Natural killer cell (primary cell): Measurements from ENCODE around the gene FAM151A. TPM values are rescaled to one million over a fixed set of nuclear protein-coding genes. Genes with fewer than 3 reads are reported as not detected.

ENCODE experiments used
- ATAC-seq, 3 donors: fragments of 150-1000 bp in 2 of 3; fragments of 200-7000 bp in 1 of 3; cut with Tn5 transposase; 1 replicate in 1 of 3; 2 replicates in 2 of 3; pipeline ENCODE4 v1.10.0; 2021; ENCODE audit warnings: mild to moderate bottlenecking in 2 of 3, moderate library complexity in 2 of 3
- DNase-seq, 2 donors: peaks; one replicate each; pipeline versions ENCODE4 v3.0.0 to v3.0.0-alpha.2; 2013 to 2021; ENCODE audit warnings: mixed read lengths in 1 of 2
- H3K27ac ChIP-seq: one replicate; pipeline ENCODE4 v1.5.1; 2013; ENCODE audit warnings: mild to moderate bottlenecking, low read length
- H3K27me3 ChIP-seq: one replicate; pipeline ENCODE4 v1.6.1; 2013; ENCODE audit warnings: low read length; ENCODE audit not compliant: control insufficient read depth, insufficient read depth
- H3K36me3 ChIP-seq: one replicate; pipeline ENCODE4 v1.6.1; 2013; ENCODE audit warnings: low read length; ENCODE audit not compliant: control insufficient read depth, insufficient read depth
- H3K4me1 ChIP-seq: one replicate; pipeline ENCODE4 v1.6.1; 2013; ENCODE audit warnings: low read length; ENCODE audit not compliant: control insufficient read depth, insufficient read depth
- H3K4me3 ChIP-seq: one replicate; pipeline ENCODE4 v1.5.1; 2013; ENCODE audit warnings: low read length
- H3K9me3 ChIP-seq: one replicate; pipeline ENCODE4 v1.6.1; 2013; ENCODE audit warnings: low read length; ENCODE audit not compliant: control insufficient read depth, insufficient read depth
- H3K27ac Mint-ChIP-seq, 2 donors: one replicate each; pipeline ENCODE4 v1.8.0; 2022; ENCODE audit warnings: mild to moderate bottlenecking in 2 of 2, mixed read lengths in 2 of 2, moderate library complexity in 1 of 2
- H3K27me3 Mint-ChIP-seq, 2 donors: one replicate each; pipeline ENCODE4 v1.8.0; 2022; ENCODE audit warnings: low read depth in 2 of 2, mixed read lengths in 2 of 2
- H3K36me3 Mint-ChIP-seq: one replicate; pipeline ENCODE4 v1.8.0; 2022; ENCODE audit warnings: mixed read lengths
- H3K4me1 Mint-ChIP-seq, 2 donors: one replicate each; pipeline ENCODE4 v1.8.0; 2022; ENCODE audit warnings: mixed read lengths in 2 of 2
- H3K4me3 Mint-ChIP-seq: one replicate; pipeline ENCODE4 v1.8.0; 2022; ENCODE audit warnings: mild to moderate bottlenecking, moderate library complexity, mixed read lengths
- H3K9me3 Mint-ChIP-seq, 2 donors: one replicate each; pipeline ENCODE4 v1.8.0; 2022; ENCODE audit warnings: mixed read lengths in 2 of 2
- CTCF ChIP-seq: fragments of 200-600 bp; IDR thresholded peaks from one replicate; pipeline ENCODE4 v1.8.0; 2022; ENCODE audit warnings: antibody characterized with exemption
- WGBS: methylation state at CpG from one replicate; pipeline ENCODE4 v1.1.7; 2013; ENCODE audit warnings: missing lambda C conversion rate; ENCODE audit not compliant: insufficient coverage; 5-methylcytosine and 5-hydroxymethylcytosine counted together
- intact Hi-C: fragments of 100-400 bp; cut with micrococcal nuclease; formaldehyde crosslinking; loops from one replicate; pipeline ENCODE4 v1.14.2; 2022
- total RNA-seq, 4 donors: library from RNA; stranded (reverse); fragments of 120-200 nt in 1 of 4; gene quantifications; one replicate each; pipeline versions ENCODE4 v1.2.3 to v1.2.4, GENCODE V29; 2013 to 2022

The FAM151A gene
- total RNA-seq, 3 donors from 2014 or later (not counting 1 experiment from before 2014, with no cell fraction given): not detected

GRCh38 chr1:54569339-54569738 is 54.0 kb downstream of the FAM151A start:
- H3K9me3 Mint-ChIP-seq: no peaks in the 10 kb centered on the region
- no peak for DNase-seq
- intact Hi-C loops: no loop called here
- Histone ChIP-seq H3K4me1 (peaks cover 5% of the 10 kb centered on the region), H3K36me3 (no peaks in the 10 kb centered on the region), H3K4me3 (no peak overlapping the region), H3K27ac (no peak overlapping the region), H3K9me3 (no peaks in the 10 kb centered on the region), H3K27me3 (no peaks in the 10 kb centered on the region)
- no peak overlapping the region for H3K4me3 Mint-ChIP-seq
- H3K4me1 Mint-ChIP-seq: peaks cover 4 to 10% of the 10 kb centered on the region in 2 donors
- H3K27me3 Mint-ChIP-seq: no peaks in the 10 kb centered on the region
- WGBS: 91% methylated on average over 3 of the region's 4 CpGs
- no peak overlapping the region for H3K27ac Mint-ChIP-seq
- ATAC-seq: no peak
- TF ChIP-seq CTCF: no peak
- H3K36me3 Mint-ChIP-seq: no peaks in the 10 kb centered on the region

- no peak overlapping the region for H3K4me3 ChIP-seq
- no peaks in the 10 kb centered on the region for H3K27me3 ChIP-seq
- no peak for TF ChIP-seq CTCF
- no peak overlapping the region for H3K27ac ChIP-seq
- intact Hi-C loops: no loop called here
- H3K4me1 ChIP-seq: peaks cover 5% of the 10 kb centered on the region
- DNase-seq (no peak), ATAC-seq (no peak)
- Mint-ChIP-seq H3K36me3 (no peaks in the 10 kb centered on the region), H3K4me3 (no peak overlapping the region), H3K4me1 (peaks cover 4 to 10% of the 10 kb centered on the region in 2 donors), H3K9me3 (no peaks in the 10 kb centered on the region), H3K27ac (no peak overlapping the region), H3K27me3 (no peaks in the 10 kb centered on the region)
- 85% methylated on average over 4 of the region's 5 CpGs for WGBS
- H3K36me3 ChIP-seq: no peaks in the 10 kb centered on the region
- H3K9me3 ChIP-seq: no peaks in the 10 kb centered on the region
Measured at GRCh38 chr1:54567961-54568360, 55.4 kb downstream of the FAM151A start.

GRCh38 chr1:54566438-54567141 is 56.7 kb downstream of the FAM151A start:
- no peak for TF ChIP-seq CTCF
- H3K4me1 ChIP-seq: no peaks in the 10 kb centered on the region
- H3K9me3 ChIP-seq: no peaks in the 10 kb centered on the region
- Mint-ChIP-seq H3K36me3 (no peaks in the 10 kb centered on the region), H3K27ac (no peak overlapping the region), H3K4me1 (no peaks in the 10 kb centered on the region), H3K4me3 (no peak overlapping the region), H3K9me3 (no peaks in the 10 kb centered on the region), H3K27me3 (no peaks in the 10 kb centered on the region)
- DNase-seq (no peak), ATAC-seq (no peak)
- no peaks in the 10 kb centered on the region for H3K36me3 ChIP-seq
- 82% methylated on average over 4 of the region's 5 CpGs for WGBS
- intact Hi-C loops: no loop called here
- no peaks in the 10 kb centered on the region for H3K27me3 ChIP-seq
- no peak overlapping the region for H3K27ac ChIP-seq
- no peak overlapping the region for H3K4me3 ChIP-seq

GRCh38 chr1:54565113-54565501 is 58.2 kb downstream of the FAM151A start:
- H3K9me3 Mint-ChIP-seq: no peaks in the 10 kb centered on the region
- H3K36me3 Mint-ChIP-seq: no peaks in the 10 kb centered on the region
- H3K4me1 ChIP-seq: no peaks in the 10 kb centered on the region
- H3K36me3 ChIP-seq: no peaks in the 10 kb centered on the region
- ATAC-seq (no peak), DNase-seq (no peak)
- H3K27ac Mint-ChIP-seq: no peak overlapping the region
- TF ChIP-seq CTCF: no peak
- intact Hi-C loops: no loop called here
- H3K4me3 Mint-ChIP-seq: no peak overlapping the region
- H3K9me3 ChIP-seq: no peaks in the 10 kb centered on the region
- no peaks in the 10 kb centered on the region for H3K27me3 ChIP-seq
- no peaks in the 10 kb centered on the region for H3K4me1 Mint-ChIP-seq
- no peak overlapping the region for H3K4me3 ChIP-seq
- H3K27me3 Mint-ChIP-seq: no peaks in the 10 kb centered on the region
- H3K27ac ChIP-seq: no peak overlapping the region
- WGBS: 94% methylated on average over 4 of the region's 4 CpGs
